GM21786 (cell line): ENCODE data around the gene ULBP1.
"Not testable (repeated sequence)": the region's sequence is repeated elsewhere in the genome, so short reads cannot be mapped to it uniquely, and the experiment has no call there.

ENCODE experiments used
- ATAC-seq: cut with Tn5 transposase; IDR thresholded peaks from one replicate; pipeline ENCODE4 v1.9.1; 2021; ENCODE audit not compliant: unreplicated experiment

Gene ULBP1

DNA sequence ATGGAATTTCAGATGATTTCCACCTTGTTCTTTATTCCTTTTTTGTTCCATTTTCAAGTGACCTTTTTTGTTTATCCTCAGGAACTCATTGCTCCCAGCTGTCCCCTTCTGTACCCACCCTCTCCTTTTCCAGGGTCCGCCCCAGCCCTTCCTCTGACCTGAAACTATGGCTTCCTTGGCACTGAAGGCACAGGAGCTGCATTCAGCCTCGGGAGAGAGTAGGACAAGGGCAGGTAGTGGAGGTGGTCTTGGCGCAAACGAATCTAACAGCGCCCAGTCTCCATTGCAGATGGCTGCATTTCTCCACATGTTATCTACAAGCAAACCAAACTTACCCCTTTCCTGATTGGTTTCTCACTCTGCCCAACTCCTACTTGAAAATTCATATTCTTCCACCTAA is 30.7 kb upstream of the ULBP1 start:
- ATAC-seq: no peak

DNA sequence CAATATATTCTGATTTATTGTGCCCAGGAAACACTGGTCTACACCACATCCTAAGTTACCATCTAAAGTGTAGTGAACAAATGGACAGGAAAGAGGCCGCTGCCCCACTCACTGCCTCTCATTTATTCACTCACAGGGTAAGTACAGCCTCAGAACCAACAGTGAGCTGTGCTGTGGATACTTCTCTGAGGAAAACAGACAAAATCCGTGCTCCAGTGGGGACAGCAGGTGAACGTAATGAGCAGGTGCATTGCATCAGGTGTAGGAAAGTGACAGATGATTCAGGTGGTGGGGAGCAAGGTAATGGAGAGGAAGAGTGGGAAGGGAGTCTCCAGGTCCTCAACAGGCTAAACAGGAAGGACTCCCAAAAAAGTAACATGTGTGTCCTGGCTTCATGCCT is 30.3 kb upstream of the ULBP1 start:
- ATAC-seq: no peak

DNA sequence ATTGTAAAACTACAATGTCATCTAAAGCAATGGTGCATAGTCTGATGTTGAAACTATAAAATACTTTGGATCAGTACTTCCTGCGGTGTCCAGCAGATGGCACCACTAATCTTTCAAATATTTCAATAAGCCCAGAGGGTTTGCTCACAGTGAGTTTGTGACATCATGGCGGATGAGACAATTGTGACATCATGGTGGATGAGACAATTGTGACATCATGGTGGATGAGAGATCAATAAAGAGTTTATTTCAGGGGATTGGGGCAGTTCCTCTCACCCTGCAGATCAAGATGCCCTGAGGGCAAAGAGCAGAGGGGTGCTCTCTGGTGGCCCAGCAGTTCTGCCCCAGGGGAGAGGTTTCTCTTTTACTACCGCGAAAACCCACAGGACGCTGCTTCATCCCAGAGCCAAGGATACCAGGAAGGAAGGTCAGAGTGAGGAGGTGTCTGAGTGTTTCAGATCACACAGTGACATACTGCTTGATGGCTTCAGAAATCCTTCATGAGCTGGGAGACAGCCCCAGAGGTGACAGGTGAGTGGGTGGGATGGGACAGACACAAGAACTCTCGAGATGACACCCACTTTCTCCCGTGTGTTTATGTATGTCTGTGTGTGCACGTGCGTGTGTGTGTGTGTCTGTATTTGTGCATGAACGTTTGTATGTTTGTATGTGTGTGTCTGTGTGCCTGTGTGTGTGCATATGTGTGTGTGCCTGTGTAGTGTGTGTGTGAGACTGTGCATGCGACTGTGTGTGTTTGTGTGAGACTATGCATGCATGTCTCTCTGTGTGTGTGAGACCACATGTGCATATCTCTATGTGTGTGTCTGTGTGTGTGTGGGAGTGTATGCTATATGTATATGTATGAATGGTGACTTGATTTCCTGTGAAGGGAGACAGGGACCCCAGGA is 29.2 kb upstream of the ULBP1 start:
- no peak for ATAC-seq

DNA sequence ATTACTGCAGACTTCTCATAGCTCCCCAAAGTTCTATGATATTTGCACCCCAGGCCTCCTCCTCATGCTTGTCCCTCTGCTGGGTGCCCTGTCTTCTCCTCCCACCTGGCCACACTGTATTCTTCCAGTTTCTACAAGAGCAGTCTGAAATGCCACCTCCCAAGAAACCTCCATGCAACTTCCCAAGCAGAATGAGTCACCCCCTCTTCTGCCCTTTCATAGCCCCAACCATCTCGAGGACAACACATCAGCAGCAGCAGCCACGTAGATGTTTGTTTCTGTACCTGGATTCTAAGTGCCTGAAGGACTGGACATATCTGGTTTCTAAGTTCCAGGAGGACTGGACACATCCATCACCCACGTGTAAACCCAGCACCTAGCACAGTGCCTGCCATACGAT is 28.5 kb upstream of the ULBP1 start:
- ATAC-seq: no peak

DNA sequence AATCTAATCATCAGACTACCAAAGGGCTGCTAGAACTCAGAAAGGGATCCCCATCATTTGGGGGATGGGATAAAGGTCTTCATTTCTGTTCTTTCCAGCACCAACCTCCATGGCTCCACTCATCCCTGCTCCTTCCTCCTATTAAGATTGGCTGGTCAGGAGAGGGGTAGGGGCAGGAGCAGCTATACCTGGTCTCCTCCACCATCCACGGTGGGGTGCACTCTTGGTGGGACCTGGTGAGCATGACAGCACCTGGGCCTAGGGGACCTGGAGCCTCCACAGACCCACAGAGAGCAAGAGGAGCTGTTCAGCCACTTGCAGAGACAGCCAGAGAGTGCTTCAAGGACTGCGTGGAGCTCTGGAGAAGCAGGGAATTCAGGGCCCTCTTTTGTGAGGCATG is 28.1 kb upstream of the ULBP1 start:
- ATAC-seq: no peak

DNA sequence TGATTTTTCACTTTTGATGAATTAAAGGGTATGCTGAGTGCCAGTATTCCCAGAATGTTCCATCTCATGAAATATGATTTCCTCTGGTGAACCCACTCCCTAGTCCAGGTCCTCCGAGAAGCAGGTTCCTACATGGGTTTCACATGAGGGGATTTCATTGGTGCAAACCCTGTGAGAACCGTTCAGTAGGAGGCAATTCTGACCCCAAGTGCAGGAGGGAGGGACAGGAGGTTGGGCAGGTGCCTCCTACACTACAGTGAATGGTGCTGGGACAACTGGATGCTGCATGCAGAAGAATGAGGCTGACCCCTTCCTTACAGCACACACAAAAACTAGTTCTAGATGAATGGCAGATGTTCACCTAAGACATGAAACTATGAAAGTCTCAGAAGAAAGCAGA is 27.0 kb upstream of the ULBP1 start:
- no peak for ATAC-seq

DNA sequence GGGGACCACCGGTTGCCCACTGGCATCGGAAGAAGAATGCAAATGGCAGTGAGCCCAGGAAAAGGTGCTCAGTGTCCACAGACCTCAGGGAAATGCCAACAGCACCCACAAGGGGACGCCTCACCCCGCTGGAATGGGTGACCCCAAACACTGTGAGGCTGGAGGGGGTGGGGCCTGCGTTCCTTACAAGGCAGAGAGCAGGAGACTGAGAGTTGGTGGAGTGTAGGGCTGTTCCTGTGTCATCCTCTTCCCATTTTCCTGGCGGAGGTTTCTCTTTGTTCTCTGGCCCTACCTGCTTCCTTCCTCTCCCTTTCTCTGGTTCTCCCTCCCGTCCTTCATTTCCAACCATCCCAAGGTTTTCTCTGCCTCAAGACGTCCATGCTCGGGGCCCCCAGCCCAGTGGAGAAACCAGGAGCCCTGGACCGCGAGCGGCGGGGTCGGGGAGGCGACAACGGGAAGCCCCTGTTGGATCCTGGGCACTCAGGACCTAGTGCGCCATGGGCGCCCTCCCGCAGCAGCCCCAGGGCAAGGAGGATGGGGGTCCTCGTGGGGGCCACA is 25.7 kb upstream of the ULBP1 start:
- ATAC-seq: not testable (repeated sequence)

DNA sequence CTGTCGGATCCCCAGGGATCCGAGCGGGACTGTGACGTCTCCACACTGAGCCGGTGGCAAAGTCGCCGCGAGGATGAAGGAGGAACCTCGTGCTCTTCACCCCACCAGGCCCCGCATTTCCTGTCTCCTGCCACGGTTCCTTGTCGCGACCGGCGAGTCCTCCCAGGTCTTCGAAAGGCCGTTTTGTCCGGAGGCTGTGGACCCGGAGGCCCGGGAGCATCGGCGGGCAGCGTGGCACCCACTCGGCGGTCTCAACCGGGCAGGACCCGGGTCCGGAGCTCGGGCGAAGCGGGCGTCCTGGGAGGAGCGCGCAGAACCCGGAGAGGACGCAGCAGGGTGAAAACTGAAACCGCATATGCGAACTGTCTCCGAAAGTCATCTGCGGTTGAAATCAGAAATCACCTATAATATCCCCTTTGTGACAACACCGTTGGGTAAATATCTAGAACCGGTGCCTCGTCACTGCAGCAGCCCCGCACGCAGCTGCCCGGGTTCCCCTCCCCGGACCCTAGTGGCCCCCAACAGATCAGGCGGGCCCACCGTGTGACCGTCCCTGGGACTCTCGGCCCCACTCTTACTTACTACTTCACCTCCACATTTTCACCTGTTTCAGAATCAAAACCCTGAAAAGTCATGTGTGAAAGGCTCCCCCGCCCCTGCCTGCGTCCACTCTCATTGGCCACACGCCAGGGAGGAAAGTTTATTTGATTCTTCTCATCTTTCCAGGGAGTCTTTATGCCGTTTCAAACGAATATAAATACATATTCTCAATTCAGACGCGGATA is 25.0 kb upstream of the ULBP1 start:
- peak; percentile 86 for ATAC-seq

DNA sequence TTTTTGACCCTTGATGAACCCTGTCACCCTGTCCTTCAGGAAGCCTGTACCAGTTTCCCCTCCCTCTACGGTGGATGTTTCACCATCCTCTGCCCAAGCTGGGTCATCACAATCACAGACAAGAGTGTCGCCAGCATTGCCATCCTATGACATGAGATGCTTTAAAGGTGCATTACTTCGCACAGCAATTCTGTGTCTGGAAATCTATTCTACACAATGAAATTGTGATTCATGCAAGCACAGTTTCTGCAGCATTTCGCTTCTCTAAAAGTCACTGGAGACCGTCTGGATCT is 24.4 kb upstream of the ULBP1 start:
- no peak for ATAC-seq

DNA sequence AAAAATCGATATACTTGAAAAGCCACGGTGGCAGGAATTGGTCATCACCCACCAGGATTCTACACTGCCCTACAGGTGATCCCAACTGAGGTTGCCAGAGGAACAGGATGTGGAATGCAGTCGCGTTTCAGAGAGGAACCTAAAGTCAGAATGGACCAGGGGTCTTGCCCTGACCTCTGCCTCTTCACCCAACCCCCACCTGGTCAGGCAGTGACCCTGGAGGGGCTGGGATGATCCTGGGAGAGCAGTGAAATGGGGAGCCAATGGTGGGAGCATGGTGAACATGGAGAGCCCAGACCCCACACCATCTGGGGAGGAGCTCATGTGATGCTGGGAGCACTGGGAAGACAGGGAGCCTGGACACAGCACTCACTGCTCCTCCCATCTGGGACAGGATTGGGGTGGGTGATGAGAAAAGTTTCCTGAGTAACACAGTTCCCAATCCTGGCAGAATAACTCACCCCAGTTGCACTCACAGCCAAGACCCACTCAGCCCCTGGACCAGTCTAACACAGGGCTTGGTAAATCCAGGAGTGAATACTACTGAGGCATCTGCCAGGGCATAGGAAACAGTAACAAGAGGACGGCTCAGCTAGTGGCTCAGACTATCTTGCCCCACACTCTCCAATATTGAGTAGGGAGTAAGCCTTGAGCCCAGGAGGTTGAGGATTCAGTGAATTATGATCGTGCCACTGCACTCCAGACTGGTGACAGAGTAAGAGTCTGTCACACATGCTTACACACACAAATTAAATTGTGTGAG is 23.7 kb upstream of the ULBP1 start:
- ATAC-seq: no peak

DNA sequence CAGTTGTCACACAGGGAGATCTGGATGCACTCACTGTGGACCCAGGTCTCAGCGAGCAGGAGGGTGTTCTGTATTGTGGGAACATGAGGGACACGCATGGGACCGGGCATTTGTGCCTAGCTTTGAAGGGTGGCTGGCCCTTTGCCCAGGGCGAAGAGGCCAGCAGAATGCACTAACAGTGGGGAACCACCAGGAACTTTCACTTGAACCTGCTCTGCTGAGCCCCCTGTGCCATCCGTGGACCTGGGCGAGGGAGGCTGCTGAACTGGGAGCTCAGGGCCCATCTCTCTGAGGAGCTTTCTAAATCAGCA is 23.1 kb upstream of the ULBP1 start:
- no peak for ATAC-seq

DNA sequence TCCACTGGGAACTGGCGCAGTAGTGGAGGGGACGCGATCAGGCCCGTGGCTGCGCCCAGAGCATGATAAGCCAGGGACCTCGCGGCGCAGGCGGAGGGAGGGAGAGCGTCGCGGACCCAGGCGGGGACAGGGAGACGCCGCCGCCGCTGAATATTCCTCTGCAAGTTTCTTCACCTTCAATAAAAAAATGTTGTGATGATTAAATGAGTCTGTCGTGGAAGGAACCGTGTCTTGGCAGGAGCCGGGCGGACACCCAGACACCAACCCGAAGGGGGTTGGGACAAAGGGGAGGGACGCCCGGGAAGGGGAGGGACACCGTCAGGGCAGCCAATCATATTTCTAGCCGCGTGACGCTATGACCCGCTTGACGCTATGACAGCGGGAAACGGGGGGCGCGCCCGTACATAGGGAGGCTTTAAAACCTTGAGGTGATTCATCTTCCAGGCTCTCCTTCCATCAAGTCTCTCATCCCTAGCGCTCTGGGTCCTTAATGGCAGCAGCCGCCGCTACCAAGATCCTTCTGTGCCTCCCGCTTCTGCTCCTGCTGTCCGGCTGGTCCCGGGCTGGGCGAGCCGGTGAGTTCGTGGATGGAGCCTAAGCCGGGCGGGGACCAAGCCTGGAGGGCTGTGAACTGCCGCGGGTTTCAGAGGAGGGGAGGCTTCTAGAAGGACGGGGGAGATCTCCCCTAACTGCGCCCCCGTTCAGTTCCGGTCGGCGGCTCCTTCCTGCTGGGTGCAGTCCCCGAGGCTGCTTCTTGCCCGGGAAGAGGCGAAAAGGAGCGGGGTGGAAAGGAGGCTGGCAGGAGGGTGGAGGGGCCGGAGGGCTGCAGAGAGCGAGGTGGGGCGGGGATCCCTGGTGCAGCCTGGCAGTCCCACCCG is 21.9 kb upstream of the ULBP1 start, which contains the start of gene ULBP2:
Gene ULBP2 (plus strand): TSS at position 432 of the 878 bp plus-strand sequence. CDS start 59 bp downstream, at position 491.
- no peak for ATAC-seq

DNA sequence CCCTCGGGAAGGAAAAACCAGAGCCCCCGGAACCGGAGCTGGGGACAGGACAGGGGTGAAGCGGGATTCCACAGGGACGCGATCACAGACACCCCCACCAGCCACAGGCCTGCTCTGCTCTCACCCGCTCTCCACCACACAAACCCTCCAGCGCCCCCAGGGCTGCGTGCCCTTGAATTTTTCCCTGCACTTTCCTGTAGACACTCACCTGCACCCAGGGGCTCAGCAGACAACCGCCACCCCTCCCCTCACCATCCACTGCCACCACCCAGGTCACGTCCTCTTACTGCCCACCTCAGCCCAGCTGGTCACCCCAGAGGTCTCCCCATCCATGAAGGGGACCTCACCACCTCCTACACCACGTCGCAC is 21.3 kb upstream of the ULBP1 start:
- ATAC-seq: no peak

DNA sequence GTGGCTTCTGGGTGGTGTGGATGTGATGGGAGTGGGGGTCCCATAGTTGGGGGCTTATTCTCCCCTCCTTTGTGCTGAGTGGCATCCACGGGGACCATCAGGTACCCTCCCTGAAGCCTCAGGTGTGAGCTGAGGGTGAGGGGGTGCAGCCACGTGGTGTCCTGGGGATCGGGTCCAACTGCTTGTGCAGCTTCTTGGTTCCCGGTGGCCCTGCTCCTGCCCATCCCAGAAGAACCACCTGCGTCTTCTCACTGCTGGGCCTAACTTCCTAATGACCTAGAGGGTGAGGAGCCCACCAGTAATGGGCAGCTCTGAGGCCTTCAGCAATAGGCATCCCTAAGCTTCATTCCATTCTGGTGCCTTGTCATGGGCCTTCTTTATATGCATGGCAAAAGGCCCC is 20.4 kb upstream of the ULBP1 start:
- not testable (repeated sequence) for ATAC-seq

DNA sequence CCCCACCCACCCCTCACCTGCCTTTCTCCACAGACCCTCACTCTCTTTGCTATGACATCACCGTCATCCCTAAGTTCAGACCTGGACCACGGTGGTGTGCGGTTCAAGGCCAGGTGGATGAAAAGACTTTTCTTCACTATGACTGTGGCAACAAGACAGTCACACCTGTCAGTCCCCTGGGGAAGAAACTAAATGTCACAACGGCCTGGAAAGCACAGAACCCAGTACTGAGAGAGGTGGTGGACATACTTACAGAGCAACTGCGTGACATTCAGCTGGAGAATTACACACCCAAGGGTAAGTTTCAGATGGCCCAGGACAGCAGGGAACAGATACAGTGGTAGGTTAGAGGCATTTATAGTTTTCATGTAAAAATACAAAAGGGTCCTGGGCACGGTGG is 18.5 kb upstream of the ULBP1 start:
- not testable (repeated sequence) for ATAC-seq

DNA sequence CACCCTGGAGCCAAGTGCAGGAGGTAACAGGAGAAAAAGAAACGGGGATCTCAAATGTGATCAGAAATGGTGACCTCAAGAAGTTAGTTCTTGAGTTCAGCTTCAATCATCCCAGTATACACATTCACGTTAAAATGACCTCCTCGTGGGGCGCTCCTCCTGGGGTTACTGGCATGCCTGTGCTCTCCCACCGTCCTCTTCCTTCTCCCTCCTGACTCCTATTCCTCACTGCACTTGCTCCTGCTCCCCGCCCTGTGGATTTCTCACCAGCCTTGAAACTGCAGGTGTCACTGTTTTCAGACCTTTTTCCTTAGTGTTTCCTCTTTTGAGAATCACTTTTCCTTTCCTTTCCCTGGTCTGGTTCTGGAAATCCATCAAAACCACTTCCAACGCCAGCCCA is 17.1 kb upstream of the ULBP1 start:
- ATAC-seq: not testable (repeated sequence)

DNA sequence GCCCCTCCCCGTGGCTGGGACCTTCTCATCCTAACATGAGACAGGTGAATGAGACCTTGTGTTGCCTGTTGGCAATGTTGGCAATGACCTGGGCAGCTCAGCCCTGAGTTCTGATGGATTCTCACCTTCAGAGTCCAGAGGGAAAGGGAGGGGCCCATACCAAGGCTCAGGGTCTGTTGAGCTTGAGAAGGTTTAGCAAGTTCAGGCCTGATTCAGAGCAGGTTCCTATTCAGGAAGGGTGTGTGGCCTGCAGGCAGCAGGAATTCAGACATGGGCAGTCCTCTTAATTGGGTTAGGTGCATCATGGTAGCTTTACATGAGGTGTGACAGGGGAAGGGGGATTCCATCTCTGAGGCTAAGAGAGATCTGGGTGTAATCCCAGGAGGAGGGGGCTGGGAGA is 16.2 kb upstream of the ULBP1 start:
- not testable (repeated sequence) for ATAC-seq

DNA sequence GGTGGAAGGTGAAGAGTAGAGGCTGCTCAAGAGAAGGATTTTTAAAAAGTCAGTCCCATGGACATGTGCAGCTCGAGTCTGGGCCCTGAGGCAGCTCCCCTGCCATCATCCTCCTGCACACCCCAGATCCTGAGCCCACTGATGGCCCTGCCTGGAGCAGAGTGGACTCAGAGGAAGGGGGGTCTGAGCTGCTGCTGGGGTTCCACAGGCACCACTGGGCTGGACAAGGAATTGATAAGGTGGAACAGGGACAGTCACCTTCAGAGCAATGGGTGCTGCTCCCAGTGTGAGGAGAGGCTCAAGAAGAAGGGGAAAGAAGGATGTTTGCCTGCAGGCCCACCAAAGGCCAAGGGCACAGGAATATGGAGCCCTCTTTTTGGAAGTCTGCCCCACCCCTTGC is 15.7 kb upstream of the ULBP1 start:
- ATAC-seq: no peak

DNA sequence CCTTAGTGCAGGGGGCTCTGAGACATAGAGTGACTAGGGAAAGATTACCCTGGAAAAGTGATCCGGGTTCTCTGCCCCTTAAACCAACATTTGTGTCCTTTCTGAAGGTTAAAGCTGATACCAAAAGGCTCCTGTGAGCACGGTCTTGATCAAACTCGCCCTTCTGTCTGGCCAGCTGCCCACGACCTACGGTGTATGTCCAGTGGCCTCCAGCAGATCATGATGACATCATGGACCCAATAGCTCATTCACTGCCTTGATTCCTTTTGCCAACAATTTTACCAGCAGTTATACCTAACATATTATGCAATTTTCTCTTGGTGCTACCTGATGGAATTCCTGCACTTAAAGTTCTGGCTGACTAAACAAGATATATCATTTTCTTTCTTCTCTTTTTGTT is 15.1 kb upstream of the ULBP1 start:
- no peak for ATAC-seq

DNA sequence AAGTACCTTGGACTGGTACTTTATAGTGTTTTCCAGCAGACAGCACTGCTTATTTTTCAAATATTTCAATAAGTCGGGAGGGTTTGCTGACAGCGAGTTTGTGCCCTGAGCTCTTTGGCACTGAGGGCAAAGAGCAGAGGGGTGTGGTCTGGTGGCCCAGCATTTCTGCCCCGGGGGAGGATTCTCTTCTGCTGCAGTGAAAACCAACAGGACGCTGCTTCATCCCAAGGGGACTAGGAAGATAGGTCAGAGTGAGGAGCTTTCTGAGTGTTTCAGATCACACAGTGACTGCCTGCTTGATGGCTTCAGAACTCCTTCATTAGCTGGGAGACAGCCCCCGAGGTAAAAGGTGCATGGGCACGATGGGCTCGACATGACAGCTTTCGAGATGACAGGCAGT is 13.3 kb upstream of the ULBP1 start:
- no peak for ATAC-seq

DNA sequence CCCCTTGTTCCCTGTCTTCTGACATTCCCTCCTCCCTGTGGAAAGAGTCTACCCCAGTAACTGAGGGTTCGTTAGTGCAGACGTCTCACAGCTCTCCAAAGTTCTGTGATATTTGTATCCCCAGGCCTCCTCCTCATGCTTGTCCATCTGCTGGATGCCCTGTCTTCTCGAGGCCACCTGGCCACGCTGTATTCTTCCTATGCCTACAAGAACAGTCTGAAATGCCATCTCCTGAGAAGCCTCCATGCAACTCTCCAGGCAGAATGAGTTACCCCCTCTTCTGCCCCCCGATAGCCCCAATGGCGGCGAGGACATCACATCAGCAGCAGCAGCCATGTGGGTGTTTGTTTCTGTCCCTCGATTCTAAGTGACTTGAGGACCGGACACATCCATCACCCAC is 12.6 kb upstream of the ULBP1 start:
- ATAC-seq: no peak
